Skeletal muscle satellite cell (primary cell): ENCODE results near the gene TMEM88.
"Not testable (repeated sequence)": the region's sequence is repeated elsewhere in the genome, so short reads cannot be mapped to it uniquely, and the experiment has no call there.

Source experiments
- H3K27me3 ChIP-seq: 2 replicates; pipeline ENCODE4 v1.7.0; 2013; ENCODE audit warnings: low read length; ENCODE audit not compliant: control insufficient read depth, insufficient read depth
- H3K36me3 ChIP-seq: 2 replicates; pipeline ENCODE4 v1.7.0; 2013; ENCODE audit warnings: mild to moderate bottlenecking, control low read depth, low read length; ENCODE audit not compliant: insufficient read depth
- H3K4me1 ChIP-seq: 2 replicates; pipeline ENCODE4 v1.7.0; 2013; ENCODE audit warnings: low read length; ENCODE audit not compliant: control insufficient read depth, insufficient read depth
- H3K4me2 ChIP-seq: 2 replicates; pipeline ENCODE4 v1.7.0; 2013; ENCODE audit warnings: mild to moderate bottlenecking, low read length
- H3K4me3 ChIP-seq: 2 replicates; pipeline ENCODE4 v1.7.0; 2013; ENCODE audit warnings: low read length
- H3K9ac ChIP-seq: 2 replicates; pipeline ENCODE4 v1.7.0; 2013; ENCODE audit warnings: mild to moderate bottlenecking, low read depth, low read length, moderate library complexity
- H3K9me3 ChIP-seq: replicated peaks from 2 replicates; pipeline ENCODE4 v1.7.0; 2013; ENCODE audit warnings: mild to moderate bottlenecking, control low read depth, low read length

The TMEM88 gene

GRCh38 chr17:7854078-7854777, 638 bp upstream of the TMEM88 start:
- Histone ChIP-seq H3K4me2 (no peak overlapping the region), H3K4me1 (peaks cover 29% of the 10 kb centered on the region), H3K4me3 (no peak overlapping the region), H3K9me3 (no peaks in the 10 kb centered on the region), H3K36me3 (peaks cover 45% of the 10 kb centered on the region), H3K9ac (no peak overlapping the region), H3K27me3 (no peaks in the 10 kb centered on the region)

DNA sequence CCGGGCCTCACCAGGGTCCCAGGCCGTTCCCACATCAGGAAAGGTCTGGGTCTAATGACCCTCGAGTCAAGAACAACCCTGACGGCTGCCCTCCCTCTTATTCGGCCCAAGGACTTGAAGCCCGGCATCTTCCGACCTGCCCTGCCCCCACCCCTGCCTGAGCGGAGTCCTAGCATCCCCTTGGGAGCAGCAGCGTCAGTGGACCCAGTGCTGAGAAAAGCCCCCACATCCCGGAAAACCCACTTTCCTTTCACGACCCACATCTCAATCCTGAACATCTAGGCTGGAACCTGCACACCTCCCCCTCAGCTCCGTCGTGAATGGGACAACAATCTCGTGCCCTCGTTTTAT, 769 bp downstream of the TMEM88 start:
- Histone ChIP-seq H3K4me1 (peaks cover 29% of the 10 kb centered on the region), H3K9ac (peak overlapping the region; percentile 88), H3K9me3 (no peaks in the 10 kb centered on the region), H3K4me3 (peak overlapping the region; percentile 77), H3K27me3 (no peaks in the 10 kb centered on the region), H3K4me2 (peak overlapping the region; percentile 98), H3K36me3 (peaks cover 32% of the 10 kb centered on the region)

- peak overlapping the region; percentile 98 for H3K4me2 ChIP-seq
- peak overlapping the region; percentile 77 for H3K4me3 ChIP-seq
- H3K9me3 ChIP-seq, result no peaks in the 10 kb centered on the region
- H3K27me3 ChIP-seq, result no peaks in the 10 kb centered on the region
- H3K4me1 ChIP-seq, result peaks cover 29% of the 10 kb centered on the region
- H3K36me3 ChIP-seq, result peaks cover 27% of the 10 kb centered on the region
- peak overlapping the region; percentile 88 for H3K9ac ChIP-seq
These were observed 1.3 kb downstream of the TMEM88 start for GRCh38 chr17:7856011-7856810.

DNA sequence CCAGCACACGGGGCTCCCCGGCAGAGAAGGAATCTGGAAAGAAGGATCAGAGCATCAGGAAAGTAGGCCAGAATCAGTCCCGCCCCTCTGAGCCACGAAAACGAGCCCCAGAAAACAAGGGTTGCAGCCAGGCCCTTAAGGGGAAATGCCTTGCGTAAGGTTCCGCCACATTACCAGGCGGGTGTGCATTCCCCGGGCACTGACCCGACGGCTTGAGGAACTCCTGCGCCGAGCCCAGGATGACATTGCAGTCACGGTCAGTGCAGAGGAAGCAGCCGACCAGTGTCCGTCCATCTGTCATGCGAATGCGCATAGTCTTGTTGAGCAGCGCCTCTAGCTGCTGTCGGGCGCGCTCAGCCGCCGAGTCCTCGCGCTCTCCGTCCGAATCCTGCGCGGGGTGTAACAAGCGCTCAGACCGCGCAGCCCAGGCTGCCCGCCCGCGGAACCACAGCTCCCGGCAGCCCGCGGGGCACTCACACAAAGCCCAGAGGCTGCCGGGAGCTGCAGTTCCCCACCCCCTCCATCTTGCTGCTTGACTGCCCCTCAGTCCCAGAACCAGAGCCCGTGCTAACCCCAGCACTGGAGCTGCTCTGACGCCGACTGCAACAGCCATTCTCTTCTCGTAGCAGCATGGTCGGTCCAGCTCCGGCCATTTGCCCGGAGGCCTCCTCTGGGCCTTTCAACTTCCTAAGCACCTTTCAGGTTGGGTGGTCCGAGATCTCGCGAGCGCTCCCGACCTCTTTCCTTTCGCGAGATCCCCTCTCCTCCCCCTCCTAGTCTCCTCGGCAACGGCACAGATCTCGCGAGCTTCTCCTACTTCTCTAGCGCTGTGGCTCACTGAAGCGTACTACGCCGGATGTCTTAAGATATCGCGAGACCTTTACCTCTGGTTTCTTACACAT, 2.2 kb downstream of the TMEM88 start, which contains the start of gene NAA38:
TSS of gene NAA38 (minus strand) at position 749 of the 902 bp plus-strand sequence. CDS start at position 653, 96 bp downstream.
- no peaks in the 10 kb centered on the region for H3K9me3 ChIP-seq
- peaks cover 27% of the 10 kb centered on the region for H3K4me1 ChIP-seq
- peak within 1 kb of the TSS; percentile 77 for H3K4me3 ChIP-seq
- no peaks in the 10 kb centered on the region for H3K27me3 ChIP-seq
- peaks cover 20% of the 10 kb centered on the region for H3K36me3 ChIP-seq
- peak within 1 kb of the TSS; percentile 98 for H3K4me2 ChIP-seq
- H3K9ac ChIP-seq, result peak within 1 kb of the TSS; percentile 88

- peaks cover 27% of the 10 kb centered on the region for H3K4me1 ChIP-seq
- peak within 1 kb of the TSS; percentile 77 for H3K4me3 ChIP-seq
These were observed 3.1 kb downstream of the TMEM88 start, which contains the start of gene CYB5D1 for GRCh38 chr17:7857713-7858521. TSS of gene CYB5D1 (plus strand) at chr17:7858003. CDS start at chr17:7858135, 132 bp downstream.

DNA sequence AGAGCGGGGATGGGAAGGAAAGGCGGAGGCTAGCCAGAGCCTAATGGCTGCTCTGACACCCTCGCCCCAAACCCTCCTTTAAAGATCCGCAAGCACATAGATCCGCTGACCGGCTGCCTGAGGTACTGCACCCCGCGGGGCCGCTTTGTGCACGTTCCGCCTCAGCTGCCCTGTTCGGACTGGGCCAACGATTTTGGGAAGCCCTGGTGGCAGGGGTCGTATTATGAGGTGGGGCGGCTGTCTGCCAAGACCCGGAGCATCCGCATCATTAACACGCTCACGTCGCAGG, 3.6 kb downstream of the TMEM88 start:
- Histone ChIP-seq H3K27me3 (no peaks in the 10 kb centered on the region), H3K36me3 (peaks cover 8% of the 10 kb centered on the region), H3K9ac (peak overlapping the region; percentile 88), H3K4me3 (peak overlapping the region; percentile 77), H3K4me2 (peak overlapping the region; percentile 98), H3K4me1 (peaks cover 27% of the 10 kb centered on the region), H3K9me3 (no peaks in the 10 kb centered on the region)

More at GRCh38 chr17:7857713-7858521, 3.1 kb downstream of the TMEM88 start, which contains the start of gene CYB5D1:
- H3K9ac ChIP-seq, result peak within 1 kb of the TSS; percentile 88
- H3K36me3 ChIP-seq, result peaks cover 11% of the 10 kb centered on the region
- no peaks in the 10 kb centered on the region for H3K27me3 ChIP-seq
- peak within 1 kb of the TSS; percentile 98 for H3K4me2 ChIP-seq
- no peaks in the 10 kb centered on the region for H3K9me3 ChIP-seq

DNA sequence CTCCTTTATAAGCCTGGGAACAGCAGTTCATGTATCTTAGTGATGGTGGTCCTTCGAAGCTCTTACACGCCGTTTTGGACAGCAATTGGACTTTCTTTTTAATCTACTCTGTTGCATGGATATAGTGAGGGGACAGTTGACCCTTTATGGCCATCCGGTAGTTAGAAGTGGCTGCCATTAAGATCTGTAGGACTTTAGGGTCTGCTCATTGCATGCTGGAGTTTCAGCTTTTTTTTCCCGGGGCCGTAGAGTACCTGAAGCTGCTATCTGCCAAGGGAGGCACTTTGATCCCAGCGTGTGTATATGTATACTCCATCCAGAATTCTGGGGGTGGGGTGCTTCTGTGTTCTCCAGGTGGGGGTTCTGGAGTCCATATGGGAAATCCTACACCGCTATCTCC, 4.2 kb downstream of the TMEM88 start:
- H3K27me3 ChIP-seq, result no peaks in the 10 kb centered on the region

DNA sequence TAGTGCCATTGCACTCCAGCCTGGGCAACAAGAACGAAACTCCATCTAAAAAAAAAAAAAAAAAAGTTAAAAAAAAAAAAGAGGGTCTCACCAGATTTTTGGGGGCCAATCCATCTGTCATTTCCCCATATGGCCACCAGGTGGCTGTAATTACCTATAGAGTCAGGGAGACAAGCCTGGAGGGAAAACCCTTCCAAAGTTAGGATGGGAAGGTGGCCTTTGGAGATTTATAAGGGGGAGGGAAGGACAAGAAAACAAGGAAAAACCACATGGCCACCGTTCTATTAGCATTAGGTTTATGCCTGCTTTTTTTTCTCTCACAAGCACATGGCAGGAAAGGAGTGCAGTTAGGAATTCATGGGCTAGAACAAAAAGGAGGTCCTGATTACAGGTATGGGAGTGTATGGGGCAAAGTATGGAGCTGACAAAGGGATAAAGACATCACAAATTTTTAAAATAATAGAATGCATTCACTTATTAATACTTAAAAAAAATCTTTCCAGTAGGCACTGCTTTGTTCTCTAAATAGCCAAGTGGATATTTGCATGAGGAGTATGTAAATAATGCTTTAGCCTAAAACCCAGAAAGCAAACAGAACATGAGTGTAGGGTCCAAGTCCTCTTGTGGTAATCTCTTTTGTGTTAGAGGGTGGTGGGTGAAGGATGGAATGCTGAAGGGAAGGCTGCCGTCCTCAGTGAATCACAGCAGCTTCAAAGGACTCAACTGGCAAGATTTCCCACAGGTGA, 8.0 kb downstream of the TMEM88 start:
- H3K4me2 ChIP-seq, result no peak overlapping the region
- H3K9ac ChIP-seq, result no peak overlapping the region
- no peaks in the 10 kb centered on the region for H3K9me3 ChIP-seq
- peaks cover 13% of the 10 kb centered on the region for H3K36me3 ChIP-seq
- H3K27me3 ChIP-seq, result no peaks in the 10 kb centered on the region
- H3K4me3 ChIP-seq, result no peak overlapping the region
- H3K4me1 ChIP-seq, result peaks cover 10% of the 10 kb centered on the region

More for the DNA sequence above, 4.2 kb downstream of the TMEM88 start:
- peaks cover 13% of the 10 kb centered on the region for H3K36me3 ChIP-seq
- H3K4me1 ChIP-seq, result peaks cover 27% of the 10 kb centered on the region
- peak overlapping the region; percentile 88 for H3K9ac ChIP-seq
- H3K4me3 ChIP-seq, result peak overlapping the region; percentile 77
- H3K9me3 ChIP-seq, result no peaks in the 10 kb centered on the region
- H3K4me2 ChIP-seq, result peak overlapping the region; percentile 98

GRCh38 chr17:7864384-7864783, 9.5 kb downstream of the TMEM88 start:
- H3K4me1 ChIP-seq, H3K27me3 ChIP-seq, H3K9ac ChIP-seq: not testable (repeated sequence)

GRCh38 chr17:7864995-7865650, 10.3 kb downstream of the TMEM88 start:
- no peak overlapping the region for H3K4me3 ChIP-seq
- H3K4me2 ChIP-seq, result no peak overlapping the region
- no peak overlapping the region for H3K9ac ChIP-seq

More at GRCh38 chr17:7864384-7864783, 9.5 kb downstream of the TMEM88 start:
- not testable (repeated sequence) for H3K4me2 ChIP-seq, H3K9me3 ChIP-seq, H3K4me3 ChIP-seq
- peaks cover 13% of the 10 kb centered on the region for H3K36me3 ChIP-seq

More at GRCh38 chr17:7864995-7865650, 10.3 kb downstream of the TMEM88 start:
- Histone ChIP-seq H3K9me3 (no peaks in the 10 kb centered on the region), H3K36me3 (peaks cover 13% of the 10 kb centered on the region), H3K4me1 (no peaks in the 10 kb centered on the region), H3K27me3 (no peaks in the 10 kb centered on the region)
